GM12892 (cell line): ENCODE results near the gene SNX27.

Source experiments
- POLR2A ChIP-seq: IDR thresholded peaks from 2 replicates; pipeline ENCODE4 v1.6.1; 2011; ENCODE audit warnings: low read depth, low read length, control low read depth
- POLR2AphosphoS5 ChIP-seq: IDR thresholded peaks from 2 replicates; pipeline ENCODE4 v1.6.1; 2011; ENCODE audit warnings: low read depth, low read length, control low read depth
- TAF1 ChIP-seq: IDR thresholded peaks from 2 replicates; pipeline ENCODE4 v1.6.1; 2011; ENCODE audit warnings: low read depth, mild to moderate bottlenecking, control low read depth, low read length, borderline replicate concordance

- TF ChIP-seq TAF1 (no peak), POLR2A (no peak), POLR2AphosphoS5 (no peak)
These were observed 6.2 kb downstream of the SNX27 start for GRCh38 chr1:151618003-151618402.
